Kidney (tissue), 14 donors: ENCODE data around the gene GNMT. TPM values are rescaled to one million over a fixed set of nuclear protein-coding genes. Genes with fewer than 3 reads are reported as not detected.

ENCODE experiments used
- DNase-seq, 5 donors: peaks; one replicate each; pipeline ENCODE4 v3.0.0-alpha.2; 2013 to 2020
- FAIRE-seq: peaks from 2 replicates; lab custom pipeline; 2012; peaks lifted over from hg19 to GRCh38; lab: Jason Lieb, UNC
- H3K27ac ChIP-seq, 2 donors: one replicate each; pipeline ENCODE4 v1.7.0; 2013; ENCODE audit warnings: low read depth in 2 of 2, low read length in 2 of 2, inconsistent platforms in 1 of 2
- H3K27me3 ChIP-seq: one replicate; pipeline ENCODE4 v1.7.1; 2013; ENCODE audit warnings: low read length, inconsistent platforms; ENCODE audit not compliant: control insufficient read depth, insufficient read depth
- H3K36me3 ChIP-seq, 3 donors: one replicate each; pipeline versions ENCODE4 v1.7.0 to v1.7.1; 2013; ENCODE audit warnings: low read length in 3 of 3, control low read depth in 1 of 3, inconsistent platforms in 1 of 3; ENCODE audit not compliant: insufficient read depth in 3 of 3, control insufficient read depth in 2 of 3
- H3K4me1 ChIP-seq, 3 donors: one replicate each; pipeline versions ENCODE4 v1.7.0 to v1.7.1; 2013; ENCODE audit warnings: low read length in 3 of 3, inconsistent platforms in 1 of 3, low read depth in 1 of 3; ENCODE audit not compliant: control insufficient read depth in 2 of 3, insufficient read depth in 2 of 3
- H3K4me3 ChIP-seq, 3 donors: one replicate each; pipeline versions ENCODE4 v1.7.0 to v1.8.1; 2013; ENCODE audit warnings: low read length in 3 of 3, control low read depth in 1 of 3, inconsistent platforms in 1 of 3
- H3K9ac ChIP-seq, 3 donors: one replicate each; pipeline versions ENCODE4 v1.7.0 to v1.7.1; 2013; ENCODE audit warnings: low read length in 3 of 3, control low read depth in 1 of 3, inconsistent platforms in 1 of 3
- H3K9me3 ChIP-seq, 3 donors: one replicate each; pipeline versions ENCODE4 v1.7.0 to v1.7.1; 2013; ENCODE audit warnings: low read length in 3 of 3, control low read depth in 1 of 3, inconsistent platforms in 1 of 3; ENCODE audit not compliant: control insufficient read depth in 2 of 3, insufficient read depth in 1 of 3
- CTCF ChIP-seq: IDR thresholded peaks from 3 replicates; pipeline ENCODE4 v1.5.1; 2012; ENCODE audit warnings: mild to moderate bottlenecking, moderate library complexity, borderline replicate concordance; ENCODE audit not compliant: insufficient read depth; ENCODE audit errors: extremely low read depth
- intact Hi-C: fragments of 100-400 bp; cut with DNase I; formaldehyde crosslinking; loops from one replicate; pipeline ENCODE4 v1.11.1; 2022
- polyA plus RNA-seq: library from polyadenylated mRNA; stranded (reverse); fragments of 350-450 nt; fragmentation: Illumina TruSeq; extraction: RNeasy Lipid Tissue Mini Kit (QIAGEN cat#74804); gene quantifications from one replicate; pipeline ENCODE4 v1.2.3, GENCODE V29; 2014; ENCODE audit warnings: low read depth, low replicate concordance; ENCODE audit not compliant: insufficient read depth
- total RNA-seq: library from RNA; stranded (reverse); fragmentation: NEBNext Ultra II Directional; extraction: Animal tissue kit (Norgen Biotek cat#: 25700); gene quantifications from one replicate; pipeline ENCODE4 v1.2.1, GENCODE V29; 2021
- donor health status: control.
- donor health status: control.
- donor health status: control.
- donor health status: control.
- donor health status: control.
- donor health status: DM: yes; HTN: yes; CAD: no.
- donor health status: Normal renal cell carcinoma (clear cell type).

Gene GNMT
- total and polyA plus RNA-seq, 2 donors from 2014 or later: 0.54 to 1.9 TPM

GRCh38 chr6:43011207-43011606, 50.7 kb downstream of the GNMT start:
- H3K27ac ChIP-seq: no peak overlapping the region
- TF ChIP-seq CTCF: no peak
- intact Hi-C loops: no loop called here
- DNase-seq: no peak
- H3K4me1 ChIP-seq: peaks cover 2 to 14% (median 11%) of the 10 kb centered on the region in 3 donors
- no peak overlapping the region for H3K4me3 ChIP-seq
- H3K9me3 ChIP-seq: no peaks in the 10 kb centered on the region
- no peak for FAIRE-seq
- H3K36me3 ChIP-seq: peaks cover 9 to 37% (median 18%) of the 10 kb centered on the region in 3 donors
- H3K27me3 ChIP-seq: no peaks in the 10 kb centered on the region
- no peak overlapping the region for H3K9ac ChIP-seq

GRCh38 chr6:43012364-43012763, 51.8 kb downstream of the GNMT start:
- Histone ChIP-seq H3K9me3 (no peaks in the 10 kb centered on the region), H3K27me3 (no peaks in the 10 kb centered on the region), H3K36me3 (peaks cover 9 to 30% (median 15%) of the 10 kb centered on the region in 3 donors), H3K9ac (peak overlapping the region in 1 of 3 donors; percentile 83), H3K4me1 (peaks cover 2 to 22% (median 18%) of the 10 kb centered on the region in 3 donors), H3K27ac (no peak overlapping the region), H3K4me3 (no peak overlapping the region)
- no peak for TF ChIP-seq CTCF
- DNase-seq: no peak
- no peak for FAIRE-seq
- intact Hi-C loops: no loop called here

- Histone ChIP-seq H3K4me3 (peak overlapping the region; percentile 44 to 71 (median 50)), H3K27me3 (no peaks in the 10 kb centered on the region), H3K27ac (peak overlapping the region in 1 of 2 donors; percentile 43), H3K4me1 (peaks cover 2 to 22% (median 18%) of the 10 kb centered on the region in 3 donors), H3K9ac (peak overlapping the region; percentile 17 to 83 (median 78)), H3K36me3 (peaks cover 9 to 26% (median 17%) of the 10 kb centered on the region in 3 donors), H3K9me3 (no peaks in the 10 kb centered on the region)
- intact Hi-C loops: no loop called here
- no peak for FAIRE-seq
- TF ChIP-seq CTCF: no peak
- DNase-seq: peak in 1 of 5 donors; percentile 60
Measured at GRCh38 chr6:43013097-43013842, 52.7 kb downstream of the GNMT start.

Other genes with a start within 250 kb of the GNMT start
- gene PRPH2, start 238.2 kb upstream of the GNMT start, total RNA-seq: 1.6 TPM
- gene PRPH2, start 238.2 kb upstream of the GNMT start, polyA plus RNA-seq: 0.75 TPM
- 21.2 TPM for gene TBCC, start 214.7 kb upstream of the GNMT start, total RNA-seq
- 17.6 TPM for gene TBCC, start 214.7 kb upstream of the GNMT start, polyA plus RNA-seq
- 20.9 TPM for gene BICRAL, start 178.7 kb upstream of the GNMT start, total RNA-seq
- 2.7 TPM for gene BICRAL, start 178.7 kb upstream of the GNMT start, polyA plus RNA-seq
- 80.7 TPM for gene RPL7L1, start 81.1 kb upstream of the GNMT start, total RNA-seq
- 47.0 TPM for gene RPL7L1, start 81.1 kb upstream of the GNMT start, polyA plus RNA-seq
- not detected for gene PTCRA, start 44.7 kb upstream of the GNMT start, total RNA-seq
- not detected for gene PTCRA, start 44.7 kb upstream of the GNMT start, polyA plus RNA-seq
- 49.9 TPM for gene CNPY3, start 31.3 kb upstream of the GNMT start, total RNA-seq
- 40.1 TPM for gene CNPY3, start 31.3 kb upstream of the GNMT start, polyA plus RNA-seq
- 22.6 TPM for gene PEX6, start 18.4 kb downstream of the GNMT start, total RNA-seq
- 18.0 TPM for gene PEX6, start 18.4 kb downstream of the GNMT start, polyA plus RNA-seq
- 22.6 TPM for gene PPP2R5D, start 23.8 kb downstream of the GNMT start, total RNA-seq
- gene PPP2R5D, start 23.8 kb downstream of the GNMT start, polyA plus RNA-seq: 21.8 TPM
- 53.2 TPM for gene MEA1, start 53.2 kb downstream of the GNMT start, total RNA-seq
- gene MEA1, start 53.2 kb downstream of the GNMT start, polyA plus RNA-seq: 149 TPM
- gene KLHDC3, start 53.5 kb downstream of the GNMT start, total RNA-seq: 52.6 TPM
- 90.0 TPM for gene KLHDC3, start 53.5 kb downstream of the GNMT start, polyA plus RNA-seq
- 49.2 TPM for gene RRP36, start 60.9 kb downstream of the GNMT start, total RNA-seq
- gene RRP36, start 60.9 kb downstream of the GNMT start, polyA plus RNA-seq: 55.2 TPM
- 24.5 TPM for gene CUL7, start 93.1 kb downstream of the GNMT start, total RNA-seq
- 10.1 TPM for gene CUL7, start 93.1 kb downstream of the GNMT start, polyA plus RNA-seq
- gene MRPL2, start 98.7 kb downstream of the GNMT start, total RNA-seq: 56.6 TPM
- gene MRPL2, start 98.7 kb downstream of the GNMT start, polyA plus RNA-seq: 127 TPM
- 33.7 TPM for gene KLC4, start 98.9 kb downstream of the GNMT start, total RNA-seq
- 39.0 TPM for gene KLC4, start 98.9 kb downstream of the GNMT start, polyA plus RNA-seq
- gene PTK7, start 115.6 kb downstream of the GNMT start, total RNA-seq: 55.2 TPM
- gene PTK7, start 115.6 kb downstream of the GNMT start, polyA plus RNA-seq: 26.0 TPM
- 30.6 TPM for gene SRF, start 210.5 kb downstream of the GNMT start, total RNA-seq
- 13.8 TPM for gene SRF, start 210.5 kb downstream of the GNMT start, polyA plus RNA-seq
- gene CUL9, start 221.4 kb downstream of the GNMT start, total RNA-seq: 47.3 TPM
- gene CUL9, start 221.4 kb downstream of the GNMT start, polyA plus RNA-seq: 34.7 TPM